Natural killer cell (primary cell): ENCODE measurements around the gene GOLPH3. TPM values are rescaled to one million over a fixed set of nuclear protein-coding genes. Genes with fewer than 3 reads are reported as not detected.
"Not testable (repeated sequence)": the region's sequence is repeated elsewhere in the genome, so short reads cannot be mapped to it uniquely, and the experiment has no call there.

ENCODE experiments used
- ATAC-seq, 3 donors: fragments of 150-1000 bp in 2 of 3; fragments of 200-7000 bp in 1 of 3; cut with Tn5 transposase; 1 replicate in 1 of 3; 2 replicates in 2 of 3; pipeline ENCODE4 v1.10.0; 2021; ENCODE audit warnings: mild to moderate bottlenecking in 2 of 3, moderate library complexity in 2 of 3
- DNase-seq, 2 donors: peaks; one replicate each; pipeline versions ENCODE4 v3.0.0 to v3.0.0-alpha.2; 2013 to 2021; ENCODE audit warnings: mixed read lengths in 1 of 2
- H3K27ac ChIP-seq: one replicate; pipeline ENCODE4 v1.5.1; 2013; ENCODE audit warnings: mild to moderate bottlenecking, low read length
- H3K27me3 ChIP-seq: one replicate; pipeline ENCODE4 v1.6.1; 2013; ENCODE audit warnings: low read length; ENCODE audit not compliant: control insufficient read depth, insufficient read depth
- H3K36me3 ChIP-seq: one replicate; pipeline ENCODE4 v1.6.1; 2013; ENCODE audit warnings: low read length; ENCODE audit not compliant: control insufficient read depth, insufficient read depth
- H3K4me1 ChIP-seq: one replicate; pipeline ENCODE4 v1.6.1; 2013; ENCODE audit warnings: low read length; ENCODE audit not compliant: control insufficient read depth, insufficient read depth
- H3K4me3 ChIP-seq: one replicate; pipeline ENCODE4 v1.5.1; 2013; ENCODE audit warnings: low read length
- H3K9me3 ChIP-seq: one replicate; pipeline ENCODE4 v1.6.1; 2013; ENCODE audit warnings: low read length; ENCODE audit not compliant: control insufficient read depth, insufficient read depth
- H3K27ac Mint-ChIP-seq, 2 donors: one replicate each; pipeline ENCODE4 v1.8.0; 2022; ENCODE audit warnings: mild to moderate bottlenecking in 2 of 2, mixed read lengths in 2 of 2, moderate library complexity in 1 of 2
- H3K27me3 Mint-ChIP-seq, 2 donors: one replicate each; pipeline ENCODE4 v1.8.0; 2022; ENCODE audit warnings: low read depth in 2 of 2, mixed read lengths in 2 of 2
- H3K36me3 Mint-ChIP-seq: one replicate; pipeline ENCODE4 v1.8.0; 2022; ENCODE audit warnings: mixed read lengths
- H3K4me1 Mint-ChIP-seq, 2 donors: one replicate each; pipeline ENCODE4 v1.8.0; 2022; ENCODE audit warnings: mixed read lengths in 2 of 2
- H3K4me3 Mint-ChIP-seq: one replicate; pipeline ENCODE4 v1.8.0; 2022; ENCODE audit warnings: mild to moderate bottlenecking, moderate library complexity, mixed read lengths
- H3K9me3 Mint-ChIP-seq, 2 donors: one replicate each; pipeline ENCODE4 v1.8.0; 2022; ENCODE audit warnings: mixed read lengths in 2 of 2
- CTCF ChIP-seq: fragments of 200-600 bp; IDR thresholded peaks from one replicate; pipeline ENCODE4 v1.8.0; 2022; ENCODE audit warnings: antibody characterized with exemption
- WGBS: methylation state at CpG from one replicate; pipeline ENCODE4 v1.1.7; 2013; ENCODE audit warnings: missing lambda C conversion rate; ENCODE audit not compliant: insufficient coverage; 5-methylcytosine and 5-hydroxymethylcytosine counted together
- intact Hi-C: fragments of 100-400 bp; cut with micrococcal nuclease; formaldehyde crosslinking; loops from one replicate; pipeline ENCODE4 v1.14.2; 2022
- total RNA-seq, 4 donors: library from RNA; stranded (reverse); fragments of 120-200 nt in 1 of 4; gene quantifications; one replicate each; pipeline versions ENCODE4 v1.2.3 to v1.2.4, GENCODE V29; 2013 to 2022

Gene GOLPH3
- 10 to 100 TPM; 67.6 to 70.6 (median 69.3) TPM for total RNA-seq
- total RNA-seq (2013) = 53.7 TPM

- peaks cover 12% of the 10 kb centered on the region for H3K36me3 ChIP-seq
- under 1% methylated on average over 85 of the region's 85 CpGs for WGBS
- H3K27ac ChIP-seq = peak within 1 kb of the TSS; percentile 93
- no peaks in the 10 kb centered on the region for H3K36me3 Mint-ChIP-seq
- TF ChIP-seq CTCF = no peak
- DNase-seq = peak; percentile 92
- intact Hi-C loops = loop anchor here (1.0 to 2.0 kb wide), 3 partner anchors 67 to 413 kb away; no protein-coding TSS in a partner anchor
- H3K27me3 Mint-ChIP-seq = peaks cover 0 to 9% of the 10 kb centered on the region in 2 donors
- peaks cover 32 to 34% of the 10 kb centered on the region in 2 donors for H3K4me1 Mint-ChIP-seq
- peak; percentile 85 to 94 (median 87) for ATAC-seq
- peak within 1 kb of the TSS; percentile 98 for H3K27ac Mint-ChIP-seq
- no peaks in the 10 kb centered on the region for H3K9me3 ChIP-seq
- no peaks in the 10 kb centered on the region for H3K27me3 ChIP-seq
- peak within 1 kb of the TSS; percentile 98 for H3K4me3 Mint-ChIP-seq
- peaks cover 18% of the 10 kb centered on the region for H3K4me1 ChIP-seq
- no peaks in the 10 kb centered on the region for H3K9me3 Mint-ChIP-seq
- H3K4me3 ChIP-seq = peak within 1 kb of the TSS; percentile 82
Measured at GRCh38 chr5:32174011-32174870, at the start of gene GOLPH3. Gene GOLPH3, minus strand, starts transcription at chr5:32174319. Its CDS starts 285 bp downstream, at chr5:32174034.

DNA sequence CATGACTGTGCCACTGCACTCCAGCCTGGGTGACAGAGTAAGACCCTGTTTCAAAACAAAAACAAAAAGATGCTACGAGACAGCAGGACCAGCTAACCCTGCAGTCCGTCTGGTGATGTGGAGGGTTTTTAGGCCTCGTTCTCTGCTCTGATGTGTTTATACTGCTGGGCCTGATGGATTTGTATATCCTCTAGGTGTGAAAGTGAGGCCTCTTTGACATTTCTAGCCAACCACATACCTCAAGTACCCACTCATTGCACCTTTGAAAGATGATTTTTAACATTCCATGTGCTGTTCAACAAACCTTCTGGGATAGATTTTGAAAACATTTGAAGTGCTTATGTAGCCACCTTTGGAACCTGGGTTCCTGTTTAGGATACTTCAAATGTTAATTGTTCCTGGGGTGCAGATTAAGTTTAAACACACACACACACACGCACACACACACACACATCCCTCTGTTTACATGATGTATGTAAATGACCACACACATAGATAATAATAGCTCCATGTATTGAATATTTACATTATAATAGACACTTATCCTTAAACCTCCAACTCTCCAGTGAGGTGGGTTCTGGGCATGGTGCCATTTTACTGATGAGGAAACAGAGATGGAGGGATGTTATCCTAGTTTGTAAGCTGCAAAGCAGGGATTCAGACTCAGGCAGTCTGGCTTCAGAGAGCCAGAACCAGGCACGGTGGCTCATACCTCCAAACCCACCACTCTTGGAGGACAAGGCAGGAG, 48.8 kb upstream of the GOLPH3 start:
- ATAC-seq (no peak), DNase-seq (no peak)
- H3K27ac Mint-ChIP-seq = no peak overlapping the region
- WGBS = 98% methylated on average over 4 of the region's 5 CpGs
- no peak overlapping the region for H3K4me3 ChIP-seq
- H3K4me1 Mint-ChIP-seq = no peaks in the 10 kb centered on the region
- no peaks in the 10 kb centered on the region for H3K9me3 Mint-ChIP-seq
- no peak for TF ChIP-seq CTCF
- H3K36me3 Mint-ChIP-seq = no peaks in the 10 kb centered on the region
- no peak overlapping the region for H3K27ac ChIP-seq
- no peaks in the 10 kb centered on the region for H3K36me3 ChIP-seq
- H3K27me3 ChIP-seq = no peaks in the 10 kb centered on the region
- no peaks in the 10 kb centered on the region for H3K27me3 Mint-ChIP-seq
- intact Hi-C loops = no loop called here
- no peak overlapping the region for H3K4me3 Mint-ChIP-seq
- no peaks in the 10 kb centered on the region for H3K4me1 ChIP-seq
- no peaks in the 10 kb centered on the region for H3K9me3 ChIP-seq

GRCh38 chr5:32217886-32218396, 43.8 kb upstream of the GOLPH3 start:
- H3K27me3 Mint-ChIP-seq = no peaks in the 10 kb centered on the region
- intact Hi-C loops = no loop called here
- no peaks in the 10 kb centered on the region for H3K4me1 Mint-ChIP-seq
- ATAC-seq (no peak), DNase-seq (no peak)
- no peaks in the 10 kb centered on the region for H3K9me3 Mint-ChIP-seq
- no peak overlapping the region for H3K27ac Mint-ChIP-seq
- H3K4me3 Mint-ChIP-seq = no peak overlapping the region
- H3K36me3 Mint-ChIP-seq = no peaks in the 10 kb centered on the region
- Histone ChIP-seq H3K27ac (no peak overlapping the region), H3K9me3 (no peaks in the 10 kb centered on the region), H3K4me1 (no peaks in the 10 kb centered on the region), H3K27me3 (no peaks in the 10 kb centered on the region), H3K36me3 (no peaks in the 10 kb centered on the region), H3K4me3 (no peak overlapping the region)
- 44% methylated on average over 12 of the region's 12 CpGs for WGBS
- TF ChIP-seq CTCF = no peak

DNA sequence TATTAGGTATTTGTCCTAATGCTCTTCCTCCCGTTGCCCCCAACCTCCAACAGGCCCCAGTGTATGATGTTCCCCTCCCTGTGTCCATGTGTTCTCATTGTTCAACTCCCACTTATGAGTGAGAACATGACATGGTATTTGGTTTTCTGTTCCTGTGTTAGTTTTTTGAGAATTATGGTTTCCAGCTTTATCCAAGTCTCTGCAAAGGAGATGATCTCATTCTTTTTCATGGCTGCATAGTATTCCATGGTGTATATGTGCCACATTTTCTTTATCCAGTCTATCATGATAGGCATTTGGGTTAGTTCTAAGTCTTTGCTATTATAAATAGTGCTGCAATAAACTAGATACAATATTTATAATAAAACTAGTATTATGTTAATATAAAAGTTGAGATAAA, 40.2 kb upstream of the GOLPH3 start:
- DNase-seq, ATAC-seq, H3K27ac Mint-ChIP-seq, H3K27me3 Mint-ChIP-seq, H3K4me1 ChIP-seq, intact Hi-C loops, H3K9me3 Mint-ChIP-seq, H3K4me3 ChIP-seq, H3K4me3 Mint-ChIP-seq, H3K36me3 ChIP-seq, H3K9me3 ChIP-seq, H3K27me3 ChIP-seq, H3K27ac ChIP-seq, H3K36me3 Mint-ChIP-seq, H3K4me1 Mint-ChIP-seq: not testable (repeated sequence)
- no CpG with 5 or more reads among the region's 1 CpG for WGBS
